Measurements from ENCODE around the gene KIF14. TPM values are rescaled to one million over a fixed set of nuclear protein-coding genes. Genes with fewer than 3 reads are reported as not detected.

KIF14 gene
- total and polyA plus RNA-seq, 2 experiments from 2014 or later = 13.3 to 23.2 TPM

DNA sequence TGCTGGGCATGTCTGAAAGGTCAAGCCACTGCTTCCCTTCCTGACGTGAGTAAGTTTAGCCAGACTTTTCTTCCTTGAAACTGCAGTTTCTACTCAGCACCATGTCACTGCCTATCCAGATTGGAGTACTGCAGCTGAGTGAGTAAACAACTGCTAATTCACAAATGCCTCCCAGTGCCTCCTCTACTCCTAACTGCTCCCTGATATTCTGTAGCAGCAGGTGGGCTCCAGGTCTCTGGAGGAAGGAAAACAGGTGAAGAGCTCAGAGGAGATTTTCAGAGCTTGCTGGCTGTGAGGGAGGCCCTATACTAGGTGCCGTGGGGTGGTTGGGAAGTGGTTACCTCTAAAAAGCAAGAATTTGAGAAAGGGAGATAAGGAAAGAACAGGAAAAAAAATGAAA lies 96.5 kb downstream of the KIF14 start:
- H4K20me1 ChIP-seq (replicated peaks; ENCODE audit: insufficient read depth) = no peaks in the 10 kb centered on the region
- H3K27me3 Mint-ChIP-seq (ENCODE audit: insufficient read depth, low read depth, poor library complexity) = peaks cover 7% of the 10 kb centered on the region
- no peaks in the 10 kb centered on the region for H3K36me3 Mint-ChIP-seq (ENCODE audit: low read depth)
- H3K4me3 Mint-ChIP-seq = no peak overlapping the region
- no peak for TF ChIP-seq EZH2 (IDR thresholded peaks at IDR 0.05; ENCODE audit: low read depth, unreplicated experiment)
- no peak for TF ChIP-seq STAT1 (IDR thresholded peaks at IDR 0.05; ENCODE audit: unreplicated experiment)
- no peak for TF ChIP-seq ZNF114 (CRISPR knock-in tag; IDR thresholded peaks at IDR 0.05)
- TF ChIP-seq, protein P1, sequence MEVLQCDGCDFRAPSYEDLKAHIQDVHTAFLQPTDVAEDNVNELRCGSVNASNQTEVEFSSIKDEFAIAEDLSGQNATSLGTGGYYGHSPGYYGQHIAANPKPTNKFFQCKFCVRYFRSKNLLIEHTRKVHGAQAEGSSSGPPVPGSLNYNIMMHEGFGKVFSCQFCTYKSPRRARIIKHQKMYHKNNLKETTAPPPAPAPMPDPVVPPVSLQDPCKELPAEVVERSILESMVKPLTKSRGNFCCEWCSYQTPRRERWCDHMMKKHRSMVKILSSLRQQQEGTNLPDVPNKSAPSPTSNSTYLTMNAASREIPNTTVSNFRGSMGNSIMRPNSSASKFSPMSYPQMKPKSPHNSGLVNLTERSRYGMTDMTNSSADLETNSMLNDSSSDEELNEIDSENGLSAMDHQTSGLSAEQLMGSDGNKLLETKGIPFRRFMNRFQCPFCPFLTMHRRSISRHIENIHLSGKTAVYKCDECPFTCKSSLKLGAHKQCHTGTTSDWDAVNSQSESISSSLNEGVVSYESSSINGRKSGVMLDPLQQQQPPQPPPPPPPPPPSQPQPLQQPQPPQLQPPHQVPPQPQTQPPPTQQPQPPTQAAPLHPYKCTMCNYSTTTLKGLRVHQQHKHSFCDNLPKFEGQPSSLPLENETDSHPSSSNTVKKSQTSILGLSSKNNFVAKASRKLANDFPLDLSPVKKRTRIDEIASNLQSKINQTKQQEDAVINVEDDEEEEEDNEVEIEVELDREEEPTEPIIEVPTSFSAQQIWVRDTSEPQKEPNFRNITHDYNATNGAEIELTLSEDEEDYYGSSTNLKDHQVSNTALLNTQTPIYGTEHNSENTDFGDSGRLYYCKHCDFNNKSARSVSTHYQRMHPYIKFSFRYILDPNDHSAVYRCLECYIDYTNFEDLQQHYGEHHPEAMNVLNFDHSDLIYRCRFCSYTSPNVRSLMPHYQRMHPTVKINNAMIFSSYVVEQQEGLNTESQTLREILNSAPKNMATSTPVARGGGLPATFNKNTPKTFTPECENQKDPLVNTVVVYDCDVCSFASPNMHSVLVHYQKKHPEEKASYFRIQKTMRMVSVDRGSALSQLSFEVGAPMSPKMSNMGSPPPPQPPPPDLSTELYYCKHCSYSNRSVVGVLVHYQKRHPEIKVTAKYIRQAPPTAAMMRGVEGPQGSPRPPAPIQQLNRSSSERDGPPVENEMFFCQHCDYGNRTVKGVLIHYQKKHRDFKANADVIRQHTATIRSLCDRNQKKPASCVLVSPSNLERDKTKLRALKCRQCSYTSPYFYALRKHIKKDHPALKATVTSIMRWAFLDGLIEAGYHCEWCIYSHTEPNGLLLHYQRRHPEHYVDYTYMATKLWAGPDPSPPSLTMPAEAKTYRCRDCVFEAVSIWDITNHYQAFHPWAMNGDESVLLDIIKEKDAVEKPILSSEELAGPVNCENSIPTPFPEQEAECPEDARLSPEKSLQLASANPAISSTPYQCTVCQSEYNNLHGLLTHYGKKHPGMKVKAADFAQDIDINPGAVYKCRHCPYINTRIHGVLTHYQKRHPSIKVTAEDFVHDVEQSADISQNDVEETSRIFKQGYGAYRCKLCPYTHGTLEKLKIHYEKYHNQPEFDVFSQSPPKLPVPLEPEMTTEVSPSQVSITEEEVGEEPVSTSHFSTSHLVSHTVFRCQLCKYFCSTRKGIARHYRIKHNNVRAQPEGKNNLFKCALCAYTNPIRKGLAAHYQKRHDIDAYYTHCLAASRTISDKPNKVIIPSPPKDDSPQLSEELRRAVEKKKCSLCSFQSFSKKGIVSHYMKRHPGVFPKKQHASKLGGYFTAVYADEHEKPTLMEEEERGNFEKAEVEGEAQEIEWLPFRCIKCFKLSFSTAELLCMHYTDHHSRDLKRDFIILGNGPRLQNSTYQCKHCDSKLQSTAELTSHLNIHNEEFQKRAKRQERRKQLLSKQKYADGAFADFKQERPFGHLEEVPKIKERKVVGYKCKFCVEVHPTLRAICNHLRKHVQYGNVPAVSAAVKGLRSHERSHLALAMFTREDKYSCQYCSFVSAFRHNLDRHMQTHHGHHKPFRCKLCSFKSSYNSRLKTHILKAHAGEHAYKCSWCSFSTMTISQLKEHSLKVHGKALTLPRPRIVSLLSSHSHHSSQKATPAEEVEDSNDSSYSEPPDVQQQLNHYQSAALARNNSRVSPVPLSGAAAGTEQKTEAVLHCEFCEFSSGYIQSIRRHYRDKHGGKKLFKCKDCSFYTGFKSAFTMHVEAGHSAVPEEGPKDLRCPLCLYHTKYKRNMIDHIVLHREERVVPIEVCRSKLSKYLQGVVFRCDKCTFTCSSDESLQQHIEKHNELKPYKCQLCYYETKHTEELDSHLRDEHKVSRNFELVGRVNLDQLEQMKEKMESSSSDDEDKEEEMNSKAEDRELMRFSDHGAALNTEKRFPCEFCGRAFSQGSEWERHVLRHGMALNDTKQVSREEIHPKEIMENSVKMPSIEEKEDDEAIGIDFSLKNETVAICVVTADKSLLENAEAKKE (CRISPR knock-in tag; IDR thresholded peaks at IDR 0.05) = no peak
- no peak for TF ChIP-seq CREB1 (CRISPR knock-in tag; IDR thresholded peaks at IDR 0.05; ENCODE audit: low read depth)
- H3F3A ChIP-seq (replicated peaks; ENCODE audit: low read depth) = no peaks in the 10 kb centered on the region
- H3K27me3 ChIP-seq (ENCODE audit: insufficient read depth) = no peaks in the 10 kb centered on the region
- 0 out of 2 replicates have a peak overlapping the region, but pooled peaks have one; percentile 1 for H2AFZ ChIP-seq
- peaks cover 10% of the 10 kb centered on the region; the same call in 2 of the 3 replicates for H3K4me1 Mint-ChIP-seq
- no peak overlapping the region for H3K4me2 ChIP-seq
- no peaks in the 10 kb centered on the region for H3K9me3 Mint-ChIP-seq
- H3K27ac ChIP-seq (ENCODE audit: low read depth) = no peak overlapping the region
- H3K9me2 ChIP-seq (ENCODE audit: insufficient read depth) = no peaks in the 10 kb centered on the region
- no peak overlapping the region for H3K27ac Mint-ChIP-seq
- no peak overlapping the region for H3K4me3 ChIP-seq
- H3K36me3 ChIP-seq (ENCODE audit: insufficient read depth) = no peaks in the 10 kb centered on the region
- H3K4me1 ChIP-seq (ENCODE audit: insufficient read depth) = peaks cover 4% of the 10 kb centered on the region
- no peaks in the 10 kb centered on the region for H3K79me2 ChIP-seq (replicated peaks; ENCODE audit: insufficient read depth)
- ATAC-seq = peak; percentile 85
- DNase-seq (ENCODE audit: low spot score) = peak; percentile 52

DNA sequence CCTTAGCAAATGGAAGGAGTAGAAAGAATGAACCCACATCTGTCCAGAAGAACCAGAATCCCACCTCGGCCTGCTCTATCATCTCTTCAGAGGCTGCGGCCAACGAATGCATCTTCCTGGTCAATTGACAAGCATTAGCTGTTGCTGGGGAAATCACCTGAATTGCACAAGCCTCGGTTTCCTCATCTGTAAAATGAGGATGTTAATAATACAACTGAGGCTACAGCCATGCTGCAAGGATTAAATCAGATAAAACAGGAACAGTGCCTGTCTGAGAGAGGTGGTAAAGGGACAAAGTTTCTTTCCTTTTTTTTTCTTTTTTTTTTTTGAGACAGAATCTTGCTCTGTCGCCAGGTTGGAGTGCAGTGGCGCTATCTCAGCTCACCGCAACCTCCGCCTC lies 99.8 kb downstream of the KIF14 start:
- Mint-ChIP-seq H3K4me1 (peaks cover 7% of the 10 kb centered on the region; the same call in 2 of the 3 replicates), H3K27me3 (ENCODE audit: insufficient read depth, low read depth, poor library complexity) (no peaks in the 10 kb centered on the region), H3K36me3 (ENCODE audit: low read depth) (no peaks in the 10 kb centered on the region), H3K4me3 (no peak overlapping the region), H3K9me3 (no peaks in the 10 kb centered on the region), H3K27ac (no peak overlapping the region)
- H3K27me3 ChIP-seq (ENCODE audit: insufficient read depth) = no peaks in the 10 kb centered on the region
- H3F3A ChIP-seq (replicated peaks; ENCODE audit: low read depth) = no peaks in the 10 kb centered on the region
- H3K79me2 ChIP-seq (replicated peaks; ENCODE audit: insufficient read depth) = no peaks in the 10 kb centered on the region
- no peaks in the 10 kb centered on the region for H3K36me3 ChIP-seq (ENCODE audit: insufficient read depth)
- H3K4me1 ChIP-seq (ENCODE audit: insufficient read depth) = peaks cover 4% of the 10 kb centered on the region
- DNase-seq (ENCODE audit: low spot score) = no peak
- no peaks in the 10 kb centered on the region for H4K20me1 ChIP-seq (replicated peaks; ENCODE audit: insufficient read depth)
- no peak overlapping the region for H3K4me2 ChIP-seq
- no peak overlapping the region for H3K4me3 ChIP-seq
- H3K9me2 ChIP-seq (ENCODE audit: insufficient read depth) = no peaks in the 10 kb centered on the region
- peak overlapping the region; percentile 47; the same call in 1 of the 2 replicates for H2AFZ ChIP-seq
- ATAC-seq = no peak
- H3K27ac ChIP-seq (ENCODE audit: low read depth) = no peak overlapping the region
- TF ChIP-seq STAT1 (IDR thresholded peaks at IDR 0.05; ENCODE audit: unreplicated experiment) (no peak), EZH2 (IDR thresholded peaks at IDR 0.05; ENCODE audit: low read depth, unreplicated experiment) (no peak), NANOG (IDR thresholded peaks at IDR 0.05; ENCODE audit: borderline replicate concordance) (no peak), CREB1 (CRISPR knock-in tag; IDR thresholded peaks at IDR 0.05; ENCODE audit: low read depth) (no peak)
- TF ChIP-seq, protein P1 (CRISPR knock-in tag; IDR thresholded peaks at IDR 0.05) = no peak

Data from GM23338 (cell line).